Spleen (tissue), 13 donors: ENCODE data around the gene MAGEH1. TPM values are rescaled to one million over a fixed set of nuclear protein-coding genes. Genes with fewer than 3 reads are reported as not detected.
A peak's percentile ranks its signal among the peaks of the same experiment; 100 is the strongest.
"Not testable (repeated sequence)": the region's sequence is repeated elsewhere in the genome, so short reads cannot be mapped to it uniquely, and the experiment has no call there.

Experiments
- DNase-seq: peaks from one replicate; pipeline ENCODE4 v3.0.0-alpha.2; 2020
- H3K27ac ChIP-seq, 8 donors: fragments of 200-600 bp; sonication (generic) in 7 of 8; 1 replicate in 4 of 8; 2 replicates in 4 of 8; pipeline versions ENCODE4 v1.5.0 to v1.8.0; 2016 to 2021; ENCODE audit warnings: inconsistent platforms in 4 of 8, mild to moderate bottlenecking in 4 of 8, moderate library complexity in 1 of 8
- H3K27me3 ChIP-seq, 7 donors: fragments of 200-600 bp; sonication (generic) in 6 of 7; replicated peaks in 1 of 7; 1 replicate in 4 of 7; 2 replicates in 3 of 7; pipeline versions ENCODE4 v1.5.0 to v1.8.0; 2016 to 2021; ENCODE audit warnings: inconsistent platforms in 3 of 7, mild to moderate bottlenecking in 1 of 7
- H3K36me3 ChIP-seq, 6 donors: fragments of 200-600 bp; sonication (generic) in 5 of 6; 1 replicate in 4 of 6; 2 replicates in 2 of 6; pipeline versions ENCODE4 v1.5.0 to v1.8.0; 2016 to 2021; ENCODE audit warnings: inconsistent platforms in 2 of 6
- H3K4me1 ChIP-seq, 6 donors: fragments of 200-600 bp; sonication (generic) in 5 of 6; 1 replicate in 3 of 6; 2 replicates in 3 of 6; pipeline versions ENCODE4 v1.5.0 to v1.8.0; 2016 to 2021; ENCODE audit warnings: inconsistent platforms in 3 of 6
- H3K4me3 ChIP-seq, 8 donors: fragments of 200-600 bp; sonication (generic) in 7 of 8; 1 replicate in 4 of 8; 2 replicates in 4 of 8; pipeline versions ENCODE4 v1.5.0 to v1.8.0; 2016 to 2021; ENCODE audit warnings: inconsistent platforms in 4 of 8, mild to moderate bottlenecking in 4 of 8, moderate library complexity in 2 of 8
- H3K9me3 ChIP-seq, 8 donors: fragments of 200-600 bp; sonication (generic) in 7 of 8; 1 replicate in 4 of 8; 2 replicates in 4 of 8; pipeline versions ENCODE4 v1.5.0 to v1.8.0; 2016 to 2021; ENCODE audit warnings: inconsistent platforms in 4 of 8
- POLR2A ChIP-seq, 3 donors: fragments of 450-650 bp; IDR thresholded peaks; one replicate each; pipeline ENCODE4 v1.5.1; 2017; ENCODE audit warnings: antibody characterized with exemption in 3 of 3, mild to moderate bottlenecking in 1 of 3
- POLR2AphosphoS5 ChIP-seq, 3 donors: sonication (generic); formaldehyde crosslinking; IDR thresholded peaks; one replicate each; pipeline ENCODE4 v1.5.1; 2017; ENCODE audit warnings: antibody characterized with exemption in 3 of 3
- WGBS, 5 donors: extraction: QIAGEN DNeasy Blood & Tissue Kit in 3 of 5; methylation state at CpG; one replicate each; pipeline versions ENCODE4 v1.1.5 to v1.1.7; 2013 to 2018; 5-methylcytosine and 5-hydroxymethylcytosine counted together
- intact Hi-C: fragments of 100-400 bp; cut with DNase I; formaldehyde crosslinking; loops from one replicate; pipeline ENCODE4 v1.15.0; 2023; ENCODE audit warnings: low total_unique reads
- long read RNA-seq, 2 donors: transcript quantifications; one replicate each; lab custom pipeline, GENCODE V29; 2026
- polyA plus RNA-seq, 3 donors: library from polyadenylated mRNA; stranded (reverse); fragments of 200-250 nt; gene quantifications; one replicate each; pipeline ENCODE4 v1.2.1, GENCODE V29; 2013
- total RNA-seq, 7 donors: library from RNA; depleted of rRNA in 3 of 7; stranded (reverse); fragments of >200 nt in 3 of 7; fragmentation: NEBNext Ultra II Directional in 4 of 7; extraction: Animal tissue kit (Norgen Biotek cat#: 25700) in 4 of 7; gene quantifications; one replicate each; pipeline versions ENCODE4 v1.1.0 to v1.2.1, GENCODE V29; 2016 to 2021
- TF ChIP-seq, protein P1 (sequence below), 11 experiments: fragments of 200-600 bp in 7 of 11; fragments of 450-650 bp in 4 of 11; sonication (generic) in 4 of 11; IDR thresholded peaks in 8 of 11; conservative IDR thresholded peaks in 3 of 11; 1 replicate in 7 of 11; 2 replicates in 4 of 11; pipeline versions ENCODE4 v1.4.0 to v1.8.0; 2016 to 2021; ENCODE audit warnings: antibody characterized with exemption in 11 of 11, inconsistent platforms in 4 of 11, mild to moderate bottlenecking in 1 of 11
- donor health status: healthy with polysubstance abuse.
- donor health status: DM: no; HTN: no; CAD: no; lungs with moderate emphysema.
- donor health status: DM: no; HTN: no; CAD: no.
- donor health status: Bipolar disorder and iron deficiency.
- donor health status: healthy.
- donor health status: DM: no; HTN: no; CAD: no.
- donor health status: DM: yes; HTN: yes; CAD: no.

MAGEH1 gene
- total RNA-seq = 10 to 100 TPM; 13.4 to 28.2 (median 18.7) TPM
- 10 to 100 TPM; 23.6 to 29.1 (median 24.6) TPM for polyA plus RNA-seq
- long read RNA-seq, donor 1, transcript MAGEH1-201 (1 exons, 1,462 nt) = major isoform, 42 of 42 reads
- long read RNA-seq, donor 1, partial matches to known transcripts = 0 of 42 reads
- long read RNA-seq, donor 1, other reads (novel, unspliced or antisense) = 0 of 42 reads
- long read RNA-seq, donor 2, transcript MAGEH1-201 (1 exons, 1,462 nt) = major isoform, 55 of 55 reads
- long read RNA-seq, donor 2, partial matches to known transcripts = 0 of 55 reads
- long read RNA-seq, donor 2, other reads (novel, unspliced or antisense) = 0 of 55 reads

- Histone ChIP-seq H3K27ac (peak within 1 kb of the TSS; percentile 69 to 85 (median 81)), H3K9me3 (no peaks in the 10 kb centered on the region), H3K27me3 (no peaks in the 10 kb centered on the region), H3K4me1 (peaks cover 0 to 16% (median 0%) of the 10 kb centered on the region in 6 donors), H3K36me3 (no peaks in the 10 kb centered on the region), H3K4me3 (peak within 1 kb of the TSS; percentile 44 to 76 (median 54))
- 0 to 38% (median 1%) methylated on average over 27 to 43 of the region's 43 CpGs for WGBS, 5 donors
- intact Hi-C loops = no loop called here
- TF ChIP-seq POLR2AphosphoS5 (IDR thresholded peaks at IDR 0.05) (peak; percentile 86 to 92 (median 89)), POLR2A (IDR thresholded peaks at IDR 0.05) (peak in 1 of 3 donors; percentile 32)
- TF ChIP-seq, protein P1, sequence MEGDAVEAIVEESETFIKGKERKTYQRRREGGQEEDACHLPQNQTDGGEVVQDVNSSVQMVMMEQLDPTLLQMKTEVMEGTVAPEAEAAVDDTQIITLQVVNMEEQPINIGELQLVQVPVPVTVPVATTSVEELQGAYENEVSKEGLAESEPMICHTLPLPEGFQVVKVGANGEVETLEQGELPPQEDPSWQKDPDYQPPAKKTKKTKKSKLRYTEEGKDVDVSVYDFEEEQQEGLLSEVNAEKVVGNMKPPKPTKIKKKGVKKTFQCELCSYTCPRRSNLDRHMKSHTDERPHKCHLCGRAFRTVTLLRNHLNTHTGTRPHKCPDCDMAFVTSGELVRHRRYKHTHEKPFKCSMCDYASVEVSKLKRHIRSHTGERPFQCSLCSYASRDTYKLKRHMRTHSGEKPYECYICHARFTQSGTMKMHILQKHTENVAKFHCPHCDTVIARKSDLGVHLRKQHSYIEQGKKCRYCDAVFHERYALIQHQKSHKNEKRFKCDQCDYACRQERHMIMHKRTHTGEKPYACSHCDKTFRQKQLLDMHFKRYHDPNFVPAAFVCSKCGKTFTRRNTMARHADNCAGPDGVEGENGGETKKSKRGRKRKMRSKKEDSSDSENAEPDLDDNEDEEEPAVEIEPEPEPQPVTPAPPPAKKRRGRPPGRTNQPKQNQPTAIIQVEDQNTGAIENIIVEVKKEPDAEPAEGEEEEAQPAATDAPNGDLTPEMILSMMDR (IDR thresholded peaks at IDR 0.05 in 8 of 11, conservative IDR thresholded peaks at IDR 0.05 in 3 of 11) = no peak
- DNase-seq = peak; percentile 93
Observed at GRCh38 chrX:55451990-55452832, at the start of gene MAGEH1. MAGEH1 (plus strand) TSS chrX:55452127; CDS start chrX:55452375, 248 bp downstream.

GRCh38 chrX:55427079-55427478, 24.8 kb upstream of the MAGEH1 start:
- H3K27me3 ChIP-seq = peaks cover 0 to 17% (median 0%) of the 10 kb centered on the region in 7 donors
- H3K4me3 ChIP-seq, H3K27ac ChIP-seq, H3K9me3 ChIP-seq, intact Hi-C loops, DNase-seq, H3K36me3 ChIP-seq, H3K4me1 ChIP-seq: not testable (repeated sequence)
- WGBS, 5 donors = 63 to 100% (median 69%) methylated on average over 2 to 4 of the region's 4 CpGs

DNA sequence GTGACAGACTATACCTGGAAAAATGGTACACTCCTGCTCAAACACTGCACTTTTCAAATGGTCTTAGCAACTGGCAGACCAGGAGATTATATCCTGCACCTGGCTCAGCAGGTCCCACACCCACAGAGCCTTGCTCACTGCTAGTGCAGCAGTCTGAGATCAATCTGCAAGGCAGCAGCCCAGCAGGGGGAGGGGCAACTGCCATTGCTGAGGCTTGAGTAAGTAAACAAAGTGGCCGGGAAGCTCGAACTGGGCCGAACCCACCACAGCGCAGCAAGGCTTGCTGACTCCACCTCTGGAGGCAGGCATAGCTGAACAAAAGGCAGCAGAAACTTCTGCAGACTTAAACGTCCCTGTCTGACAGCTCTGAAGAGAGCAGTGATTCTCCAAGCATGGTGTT, 8.5 kb upstream of the MAGEH1 start:
- intact Hi-C loops, H3K27me3 ChIP-seq, H3K27ac ChIP-seq, H3K4me1 ChIP-seq, H3K9me3 ChIP-seq, H3K4me3 ChIP-seq, H3K36me3 ChIP-seq: not testable (repeated sequence)
- WGBS, 5 donors = 64 to 84% (median 79%) methylated on average over 5 of the region's 5 CpGs; no CpG with 5 or more reads in 1 of the 5 donors
- DNase-seq = peak; percentile 61

- DNase-seq = no peak
- Histone ChIP-seq H3K27ac (no peak overlapping the region), H3K27me3 (no peaks in the 10 kb centered on the region), H3K9me3 (no peaks in the 10 kb centered on the region), H3K4me1 (peaks cover 0 to 16% (median 0%) of the 10 kb centered on the region in 6 donors), H3K4me3 (no peak overlapping the region), H3K36me3 (no peaks in the 10 kb centered on the region)
- 34 to 75% (median 51%) methylated on average over 5 of the region's 5 CpGs for WGBS, 5 donors
- intact Hi-C loops = no loop called here
- TF ChIP-seq POLR2AphosphoS5 (IDR thresholded peaks at IDR 0.05) (no peak), POLR2A (IDR thresholded peaks at IDR 0.05) (no peak)
- TF ChIP-seq, protein P1 (IDR thresholded peaks at IDR 0.05 in 8 of 11, conservative IDR thresholded peaks at IDR 0.05 in 3 of 11) = no peak
Observed at GRCh38 chrX:55450259-55450658, 1.7 kb upstream of the MAGEH1 start.

DNA sequence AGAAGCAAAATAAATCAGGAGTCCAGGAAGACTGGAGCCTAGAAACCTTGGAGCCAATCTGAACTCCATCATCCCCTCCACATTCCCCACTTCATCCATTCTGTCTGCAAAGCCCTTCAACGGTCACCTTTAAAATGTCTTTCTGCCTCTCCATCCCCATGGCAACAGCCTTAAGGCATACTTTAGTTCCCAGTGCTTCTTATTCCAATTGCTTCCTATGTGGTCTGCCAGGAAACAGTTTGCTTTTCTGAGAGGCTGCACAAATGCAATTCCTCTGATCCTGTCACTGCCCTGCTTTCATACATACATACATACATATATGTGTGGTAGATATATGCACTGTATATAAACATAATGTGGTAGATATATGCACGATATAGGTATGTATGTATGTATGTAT, 786 bp upstream of the MAGEH1 start:
- peaks cover 0 to 16% (median 0%) of the 10 kb centered on the region in 6 donors for H3K4me1 ChIP-seq
- no peak for DNase-seq
- peak overlapping the region in 4 of 8 donors; percentile 53 to 76 (median 54) for H3K4me3 ChIP-seq
- no peaks in the 10 kb centered on the region for H3K9me3 ChIP-seq
- H3K27me3 ChIP-seq = no peaks in the 10 kb centered on the region
- H3K27ac ChIP-seq = peak overlapping the region in 5 of 8 donors; percentile 76 to 85 (median 85)
- intact Hi-C loops = no loop called here
- WGBS, 5 donors = 43 to 62% (median 52%) methylated on average over 1 to 2 of the region's 2 CpGs
- no peaks in the 10 kb centered on the region for H3K36me3 ChIP-seq
- TF ChIP-seq, protein P1 (IDR thresholded peaks at IDR 0.05 in 8 of 11, conservative IDR thresholded peaks at IDR 0.05 in 3 of 11) = no peak
- TF ChIP-seq POLR2A (IDR thresholded peaks at IDR 0.05) (no peak), POLR2AphosphoS5 (IDR thresholded peaks at IDR 0.05) (no peak)
